ENCODE results near the gene INTS15.

The INTS15 gene

GRCh38 chr7:6648066-6648814, 58.4 kb downstream of the INTS15 start:
- no peak overlapping the region for H3K27ac ChIP-seq (ENCODE audit: low read length)
- H3K36me3 ChIP-seq (ENCODE audit: insufficient read depth, low read length): peaks cover 91% of the 10 kb centered on the region
- H3K4me3 ChIP-seq (ENCODE audit: low read depth in 1 of 2, low read length in 2 of 2): no peak overlapping the region
- H3K4me1 ChIP-seq (ENCODE audit: insufficient read depth, low read length): no peaks in the 10 kb centered on the region
- no peak overlapping the region for H3K9ac ChIP-seq (ENCODE audit: low read depth, low read length)
- H3K9me3 ChIP-seq (ENCODE audit: insufficient read depth, low read length, severe bottlenecking): peaks cover 7% of the 10 kb centered on the region
- DNase-seq (no peak), ATAC-seq (ENCODE audit: insufficient read depth, low read depth) (no peak)
- TF ChIP-seq CTCF (IDR thresholded peaks at IDR 0.05; ENCODE audit: borderline replicate concordance, extremely low read depth, low read length, poor library complexity, severe bottlenecking): no peak
- TF ChIP-seq EZH2 (IDR thresholded peaks at IDR 0.05; ENCODE audit: borderline replicate concordance, low read depth, low read length, severe bottlenecking): no peak
- H3K4me2 ChIP-seq (ENCODE audit: insufficient read depth, low read length): no peak overlapping the region
- H4K20me1 ChIP-seq (ENCODE audit: insufficient read depth, low read length): peaks cover 61% of the 10 kb centered on the region
- H3K27me3 ChIP-seq (ENCODE audit: insufficient read depth, low read length, poor library complexity): no peaks in the 10 kb centered on the region
- no peak overlapping the region for H2AFZ ChIP-seq (ENCODE audit: low read depth, low read length)
- H3K79me2 ChIP-seq (ENCODE audit: insufficient read depth, low read length): peaks cover 40% of the 10 kb centered on the region

GRCh38 chr7:6648815-6649104, 58.9 kb downstream of the INTS15 start:
- H3K9ac ChIP-seq (ENCODE audit: low read depth, low read length): no peak overlapping the region
- peaks cover 7% of the 10 kb centered on the region for H3K9me3 ChIP-seq (ENCODE audit: insufficient read depth, low read length, severe bottlenecking)
- no peaks in the 10 kb centered on the region for H3K4me1 ChIP-seq (ENCODE audit: insufficient read depth, low read length)
- no peak overlapping the region for H3K27ac ChIP-seq (ENCODE audit: low read length)
- peaks cover 86% of the 10 kb centered on the region for H3K36me3 ChIP-seq (ENCODE audit: insufficient read depth, low read length)
- no peak for ATAC-seq (ENCODE audit: insufficient read depth, low read depth)
- H3K4me2 ChIP-seq (ENCODE audit: insufficient read depth, low read length): no peak overlapping the region
- H3K4me3 ChIP-seq (ENCODE audit: low read depth in 1 of 2, low read length in 2 of 2): no peak overlapping the region
- H2AFZ ChIP-seq (ENCODE audit: low read depth, low read length): no peak overlapping the region
- no peaks in the 10 kb centered on the region for H3K27me3 ChIP-seq (ENCODE audit: insufficient read depth, low read length, poor library complexity)
- H3K79me2 ChIP-seq (ENCODE audit: insufficient read depth, low read length): peaks cover 37% of the 10 kb centered on the region
- H4K20me1 ChIP-seq (ENCODE audit: insufficient read depth, low read length): peaks cover 57% of the 10 kb centered on the region
- TF ChIP-seq EZH2 (IDR thresholded peaks at IDR 0.05; ENCODE audit: borderline replicate concordance, low read depth, low read length, severe bottlenecking) (no peak), CTCF (IDR thresholded peaks at IDR 0.05; ENCODE audit: borderline replicate concordance, extremely low read depth, low read length, poor library complexity, severe bottlenecking) (no peak)
- DNase-seq: no peak

- H3K4me3 ChIP-seq (ENCODE audit: low read depth in 1 of 2, low read length in 2 of 2): no peak overlapping the region
- peaks cover 50% of the 10 kb centered on the region for H4K20me1 ChIP-seq (ENCODE audit: insufficient read depth, low read length)
- ATAC-seq (ENCODE audit: insufficient read depth, low read depth) (no peak), DNase-seq (no peak)
- peaks cover 85% of the 10 kb centered on the region for H3K36me3 ChIP-seq (ENCODE audit: insufficient read depth, low read length)
- H3K9me3 ChIP-seq (ENCODE audit: insufficient read depth, low read length, severe bottlenecking): peaks cover 7% of the 10 kb centered on the region
- H3K4me1 ChIP-seq (ENCODE audit: insufficient read depth, low read length): no peaks in the 10 kb centered on the region
- no peak overlapping the region for H2AFZ ChIP-seq (ENCODE audit: low read depth, low read length)
- H3K4me2 ChIP-seq (ENCODE audit: insufficient read depth, low read length): no peak overlapping the region
- TF ChIP-seq CTCF (IDR thresholded peaks at IDR 0.05; ENCODE audit: borderline replicate concordance, extremely low read depth, low read length, poor library complexity, severe bottlenecking): no peak
- no peak for TF ChIP-seq EZH2 (IDR thresholded peaks at IDR 0.05; ENCODE audit: borderline replicate concordance, low read depth, low read length, severe bottlenecking)
- H3K27me3 ChIP-seq (ENCODE audit: insufficient read depth, low read length, poor library complexity): no peaks in the 10 kb centered on the region
- H3K79me2 ChIP-seq (ENCODE audit: insufficient read depth, low read length): peaks cover 35% of the 10 kb centered on the region
- H3K27ac ChIP-seq (ENCODE audit: low read length): no peak overlapping the region; the same call in 1 of the 2 replicates
- H3K9ac ChIP-seq (ENCODE audit: low read depth, low read length): no peak overlapping the region
Observed at GRCh38 chr7:6649241-6649961, 59.6 kb downstream of the INTS15 start.

All from DND-41 (cell line).